Stimulated activated CD4-positive, alpha-beta T cell treated with anti-CD3 and anti-CD28 coated beads, Interleukin-12 subunit alpha, Interleukin-12 subunit beta, amount 100 ng/mL, for 24 hours (primary cell): Measurements from ENCODE around the gene CCDC148.
A peak's percentile ranks its signal among the peaks of the same experiment; 100 is the strongest.

Experiments
- DNase-seq, 2 experiments: peaks; one replicate each; pipeline ENCODE4 v3.0.0-alpha.2; 2020; ENCODE audit warnings: low read depth in 2 of 2

Gene CCDC148

DNA sequence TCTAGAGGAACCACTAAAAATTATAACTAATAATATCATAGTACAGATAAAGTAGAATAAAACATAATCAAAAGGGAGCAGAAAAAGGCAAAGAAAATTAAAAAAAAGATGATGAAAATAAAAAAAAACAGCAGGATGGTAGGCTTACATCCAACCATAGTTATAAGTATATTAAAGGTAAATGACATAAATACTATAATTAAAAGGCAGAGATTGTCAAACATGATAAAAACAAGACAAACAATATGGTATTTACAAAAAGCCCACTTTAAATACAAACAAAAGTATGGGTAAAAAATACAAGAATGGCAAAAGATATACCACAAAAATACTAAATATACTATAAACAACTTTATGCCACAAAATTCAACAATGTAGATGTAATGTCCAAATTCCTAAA, 24.4 kb downstream of the CCDC148 start:
- no peak for DNase-seq

- no peak for DNase-seq
These were observed 42.0 kb downstream of the CCDC148 start for GRCh38 chr2:158414538-158414937.

GRCh38 chr2:158413581-158413980, 43.0 kb downstream of the CCDC148 start:
- no peak for DNase-seq

DNA sequence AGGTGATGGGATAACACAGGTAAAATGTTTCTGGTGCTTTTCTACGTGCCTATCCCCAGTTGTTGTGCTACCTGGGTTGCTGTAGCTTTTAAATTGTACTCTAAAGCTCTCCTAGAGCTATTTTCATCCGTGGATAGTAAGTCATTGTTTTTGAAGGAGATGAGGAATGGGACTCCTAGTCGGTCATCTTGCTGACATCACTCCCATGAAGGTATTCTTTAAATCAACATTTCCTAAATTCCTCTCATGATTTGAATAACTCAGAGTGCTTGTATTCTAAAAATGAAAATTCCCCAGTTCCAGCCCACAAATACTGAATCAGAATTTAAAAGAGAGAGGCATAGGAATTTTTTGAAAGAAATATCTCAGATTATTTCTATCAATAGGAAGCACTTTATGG, 44.3 kb downstream of the CCDC148 start:
- no peak for DNase-seq

DNA sequence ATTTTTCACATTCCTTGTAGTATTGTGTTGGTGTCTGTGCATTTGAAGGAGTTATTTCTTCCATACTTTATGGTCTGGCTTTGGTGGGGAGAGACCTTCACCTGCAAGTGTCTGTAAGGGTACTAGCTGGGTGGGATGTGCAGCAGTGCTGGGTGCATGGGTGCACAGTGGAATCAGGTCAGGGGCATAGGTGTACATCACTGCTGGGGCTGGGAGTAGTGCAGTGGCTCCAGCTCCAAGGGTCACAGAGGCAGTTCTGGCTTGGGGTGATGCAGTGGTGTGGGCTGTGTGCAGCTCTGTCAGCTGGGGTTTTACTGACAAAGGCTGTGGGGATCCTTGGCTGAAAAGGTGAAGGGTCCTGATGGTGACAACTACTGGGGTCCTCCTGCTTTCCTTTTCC, 44.8 kb downstream of the CCDC148 start:
- DNase-seq = no peak

GRCh38 chr2:158410132-158410531, 46.4 kb downstream of the CCDC148 start:
- DNase-seq = no peak

DNA sequence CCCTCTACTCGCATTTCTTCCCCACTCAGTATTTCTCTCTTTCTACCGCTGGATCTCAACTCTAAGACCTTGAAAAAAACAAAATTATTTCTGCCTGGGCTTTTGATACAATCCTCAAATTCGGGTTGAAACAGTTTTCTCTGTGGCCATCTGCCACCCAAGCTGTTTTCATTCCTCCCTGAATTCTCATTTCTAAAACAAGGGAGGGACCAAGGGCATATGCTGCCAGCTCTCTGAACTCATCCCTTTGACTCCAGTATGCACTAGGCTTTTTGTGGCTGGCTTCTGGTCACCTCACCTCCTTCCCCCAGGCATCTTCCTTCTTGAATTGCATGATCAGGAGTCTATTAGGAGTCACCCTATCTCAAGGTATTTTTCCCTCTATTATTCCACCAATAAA, 49.5 kb downstream of the CCDC148 start:
- no peak for DNase-seq

- no peak for DNase-seq
These were observed 51.2 kb downstream of the CCDC148 start for GRCh38 chr2:158405341-158405740.

DNA sequence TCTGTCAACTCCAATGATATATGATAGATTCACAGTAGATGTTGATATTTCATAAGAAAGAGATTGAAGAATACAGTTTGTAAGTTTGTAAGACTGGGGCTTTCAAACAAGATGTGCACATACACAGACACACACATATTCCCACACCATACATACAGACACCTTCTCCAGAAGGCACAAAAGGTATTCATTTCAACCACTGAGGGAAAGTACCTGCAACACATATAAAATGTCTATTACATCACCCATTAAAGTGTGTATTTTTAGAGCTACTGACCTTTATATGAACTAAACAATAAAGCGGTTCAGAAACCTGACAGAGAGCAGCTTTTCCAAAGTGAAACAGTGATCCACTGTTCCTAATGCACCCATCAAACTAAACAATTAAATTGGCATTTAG, 53.3 kb downstream of the CCDC148 start:
- no peak for DNase-seq

DNA sequence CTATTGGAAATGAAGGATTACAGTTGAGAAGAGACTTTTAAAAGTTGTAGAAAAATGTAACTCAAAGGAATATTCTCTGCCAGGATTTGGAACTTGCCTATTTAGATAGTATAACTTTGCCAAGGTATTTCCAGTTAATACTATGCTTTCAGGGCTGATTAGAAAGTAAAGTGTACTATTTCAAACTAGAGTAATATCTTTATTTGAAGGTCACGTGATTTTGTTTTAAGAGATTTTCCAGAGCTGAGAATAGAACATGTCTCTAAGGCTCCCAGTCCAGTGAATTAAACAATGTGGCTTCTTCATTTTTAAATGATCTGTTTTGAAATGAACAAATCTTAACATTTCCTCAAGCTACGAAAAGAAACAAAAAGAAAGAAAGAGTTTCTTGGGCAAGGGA, 53.9 kb downstream of the CCDC148 start:
- no peak for DNase-seq

DNA sequence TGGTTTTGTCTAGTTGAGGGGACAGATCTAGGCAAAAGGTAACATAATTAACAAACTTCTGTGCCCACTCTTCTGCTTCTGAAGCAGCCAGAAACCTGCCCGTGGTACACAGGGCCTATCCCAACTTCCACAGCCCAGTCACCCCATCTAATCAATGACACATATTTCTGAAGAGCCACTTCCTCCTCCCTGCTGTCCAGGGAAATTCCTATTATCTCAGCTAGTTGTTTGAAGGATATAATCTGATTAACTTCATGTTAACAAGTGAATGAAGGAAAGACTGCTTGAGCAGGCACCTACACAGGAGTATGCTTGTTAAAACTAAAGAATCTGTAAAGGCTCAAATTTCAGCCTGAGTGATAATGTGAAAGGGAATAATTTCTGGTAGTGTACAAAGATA, 61.4 kb downstream of the CCDC148 start:
- DNase-seq = no peak

DNA sequence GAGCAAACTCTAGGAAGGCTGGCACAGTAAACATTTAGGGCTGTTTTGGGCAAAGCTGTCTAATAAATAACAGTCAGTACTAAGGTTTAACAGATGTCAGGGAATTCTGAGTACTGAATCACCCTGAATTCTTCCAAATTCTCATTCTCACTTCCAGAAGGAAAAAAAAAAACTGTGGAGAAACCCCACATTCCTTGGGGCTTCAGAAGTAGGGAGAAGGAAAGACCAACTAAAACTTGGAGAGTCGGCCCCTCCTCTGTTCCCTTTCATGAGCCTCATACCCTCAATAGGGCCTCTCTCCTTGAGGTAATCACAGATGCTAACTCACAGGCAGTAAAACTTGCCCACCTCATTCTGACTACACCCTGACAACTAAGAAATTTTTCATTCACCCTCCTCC, 62.1 kb downstream of the CCDC148 start:
- no peak for DNase-seq

DNA sequence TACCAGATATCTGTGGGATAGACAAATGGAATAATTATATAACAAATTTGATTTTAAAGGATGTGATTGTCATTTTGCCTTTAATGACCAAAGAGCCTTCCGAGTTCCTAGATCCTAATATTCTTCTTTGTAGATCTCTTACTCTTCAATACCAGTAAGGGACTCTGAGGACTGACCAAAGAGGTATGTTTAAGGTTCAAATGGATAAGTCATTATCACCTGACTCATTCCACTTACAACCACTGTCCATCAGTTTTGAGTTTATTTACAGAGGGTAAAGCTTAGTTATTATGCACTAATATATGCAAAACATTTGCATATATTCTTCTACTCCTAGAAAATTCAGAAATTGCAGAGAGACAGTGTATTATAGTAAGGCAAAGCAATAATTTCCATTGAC, 62.7 kb downstream of the CCDC148 start:
- no peak for DNase-seq

- no peak for DNase-seq
These were observed 63.9 kb downstream of the CCDC148 start for GRCh38 chr2:158392687-158393086.

DNA sequence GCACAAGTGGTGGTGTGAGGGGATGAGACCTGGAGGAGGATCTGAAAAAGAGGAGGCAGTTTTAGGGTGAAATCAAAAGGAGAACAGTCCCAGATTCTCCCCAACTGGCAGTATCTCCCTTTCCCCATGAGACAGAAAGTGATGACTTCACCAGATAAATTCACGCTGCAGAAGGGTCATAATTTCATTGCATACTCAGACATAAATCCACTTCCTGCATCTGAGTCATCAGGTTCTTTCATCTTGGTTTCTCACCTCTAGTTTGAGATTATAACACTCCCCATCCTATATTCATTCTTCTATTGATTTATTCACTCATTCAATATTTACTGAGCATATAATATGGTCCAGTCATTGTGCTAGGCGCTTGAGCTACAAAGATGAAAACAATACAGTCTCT, 64.7 kb downstream of the CCDC148 start:
- no peak for DNase-seq

GRCh38 chr2:158391361-158391760, 65.2 kb downstream of the CCDC148 start:
- DNase-seq = no peak

DNA sequence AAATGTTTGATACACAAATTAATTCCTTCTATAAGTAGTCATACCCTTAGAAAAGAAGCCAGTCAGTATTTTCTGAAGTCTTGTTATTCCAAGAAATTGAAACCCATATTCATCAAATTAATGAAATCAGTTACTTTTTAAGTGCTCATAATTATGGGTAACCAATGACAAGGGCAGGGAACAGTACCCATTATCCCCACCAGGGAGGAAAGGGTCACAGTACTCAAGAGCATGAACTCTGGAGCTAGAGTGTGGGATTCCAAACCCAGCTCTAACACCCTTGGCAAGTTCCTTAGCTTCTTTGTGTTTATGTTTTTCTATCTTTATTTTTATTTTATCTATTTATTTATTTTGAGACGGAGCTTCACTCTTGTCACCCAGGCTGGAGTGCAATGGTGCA, 68.4 kb downstream of the CCDC148 start:
- DNase-seq = no peak

GRCh38 chr2:158385646-158386045, 70.9 kb downstream of the CCDC148 start:
- no peak for DNase-seq

DNA sequence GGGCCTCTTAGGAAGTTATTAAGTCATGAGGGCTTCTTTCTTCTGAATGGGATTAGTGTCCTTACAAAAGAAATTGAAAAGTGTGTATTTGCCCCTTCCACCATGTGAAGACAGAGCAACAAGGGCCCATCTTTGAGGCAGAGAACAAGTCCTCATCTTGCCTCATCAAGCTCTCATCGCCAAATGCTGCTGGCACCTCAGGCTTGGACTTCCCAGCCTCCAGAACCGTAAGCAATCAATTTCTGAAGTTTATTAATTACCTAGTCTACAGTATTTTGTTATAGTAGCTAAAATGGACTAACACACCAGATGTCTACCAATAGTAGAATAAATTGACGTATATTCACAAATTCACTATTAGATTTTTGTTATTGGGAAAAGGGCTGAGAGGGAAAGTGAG, 74.6 kb downstream of the CCDC148 start:
- no peak for DNase-seq

GRCh38 chr2:158381205-158381604, 75.3 kb downstream of the CCDC148 start:
- DNase-seq = no peak

- no peak for DNase-seq
These were observed 75.8 kb downstream of the CCDC148 start for GRCh38 chr2:158380746-158381145.

DNA sequence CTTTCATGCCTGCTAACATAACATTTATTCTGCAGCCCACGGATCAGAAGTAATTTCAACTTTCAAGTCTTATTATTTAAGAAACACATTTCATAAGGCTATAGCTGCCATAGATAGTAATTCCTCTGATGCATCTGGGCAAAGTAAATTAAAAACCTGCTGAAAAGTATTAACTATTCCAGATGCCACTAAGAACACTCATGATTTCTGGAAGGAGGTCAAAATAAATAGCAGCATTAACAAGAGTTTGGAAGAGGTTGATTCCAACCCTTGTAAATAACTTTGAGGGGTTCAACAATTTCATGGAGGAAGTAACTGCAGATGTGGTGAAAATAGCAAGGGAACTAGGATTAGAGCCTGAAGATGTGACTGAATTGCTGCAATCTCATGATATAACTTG, 77.6 kb downstream of the CCDC148 start:
- no peak for DNase-seq

DNA sequence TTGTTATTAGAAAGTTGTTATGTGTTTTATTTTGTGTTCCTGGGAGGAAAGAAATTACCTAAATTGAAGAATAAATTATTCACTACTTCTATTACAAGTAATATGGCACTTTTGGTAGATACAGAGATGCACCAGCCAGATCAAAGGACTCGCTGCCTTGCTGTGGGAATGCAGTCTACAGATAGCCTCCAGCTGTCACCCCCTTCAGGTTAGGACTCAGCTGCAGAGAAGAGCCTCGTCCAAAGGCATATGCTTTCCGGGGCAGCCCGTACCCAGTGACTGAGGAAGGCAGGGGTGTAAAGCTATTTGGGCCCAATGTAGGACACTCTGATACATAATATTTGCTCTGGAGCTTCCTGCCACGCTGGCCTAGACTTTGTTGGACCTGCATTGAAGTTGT, 90.2 kb downstream of the CCDC148 start:
- no peak for DNase-seq

DNA sequence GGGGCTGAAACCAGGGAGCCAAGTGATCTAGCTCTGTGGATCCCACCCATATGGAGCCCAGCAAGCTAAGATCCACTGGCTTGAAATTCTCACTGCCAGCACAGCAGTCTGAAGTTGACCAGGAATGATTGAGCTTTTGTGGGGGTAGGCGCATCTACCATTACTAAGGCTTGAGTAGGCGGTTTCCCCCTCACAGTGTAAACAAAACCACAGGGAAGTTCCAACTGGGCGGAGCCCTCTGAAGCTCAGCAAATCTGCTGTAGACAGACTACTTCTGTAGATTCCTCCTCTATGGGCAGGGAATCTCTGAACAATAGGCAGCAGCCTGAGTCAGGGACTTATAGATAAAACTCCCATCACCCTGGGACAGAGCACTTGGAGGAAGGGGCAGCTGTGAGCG, 96.7 kb downstream of the CCDC148 start:
- peak; percentile 1 for DNase-seq

- DNase-seq = no peak
These were observed 98.9 kb downstream of the CCDC148 start for GRCh38 chr2:158357699-158358098.
